Measurements from ENCODE around the gene BIRC6. TPM values are rescaled to one million over a fixed set of nuclear protein-coding genes. Genes with fewer than 3 reads are reported as not detected.

BIRC6 gene
- polyA plus RNA-seq, 2 of the 4 experiments (the other 2 are of a cell fraction): 21.0 to 111 TPM

DNA sequence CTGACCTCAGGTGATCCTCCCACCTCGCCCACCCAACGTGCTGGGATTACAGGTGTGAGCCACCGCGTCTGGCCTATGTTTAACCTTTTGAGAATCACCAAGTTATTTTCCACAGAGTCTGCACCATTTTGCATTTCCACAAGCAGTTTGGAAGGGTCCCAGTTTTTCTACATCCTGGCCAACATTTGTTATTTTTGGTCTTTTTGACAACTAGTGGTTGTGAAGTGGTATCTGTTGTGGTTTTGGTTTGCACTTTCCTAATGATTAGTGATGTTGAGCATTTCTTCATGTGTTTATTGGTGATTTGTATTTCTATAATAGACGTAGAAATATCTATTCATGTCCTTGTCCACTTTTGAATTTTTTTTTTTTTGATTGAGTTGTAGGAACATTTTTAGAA, 67.9 kb downstream of the BIRC6 start:
- WGBS (ENCODE audit: missing lambda C conversion rate): 96% methylated on average over 5 of the region's 5 CpGs
- POLR2A ChIA-PET: no interaction called here
- CTCF ChIA-PET: interaction anchor here (1.3 kb wide), 1 partner anchor 9 kb away, joined by 3 read pairs; no protein-coding TSS in a partner anchor
- Histone ChIP-seq H3K27ac (no peak overlapping the region), H3K9me3 (no peaks in the 10 kb centered on the region), H3K4me2 (no peak overlapping the region), H3K4me3 (no peak overlapping the region), H3K4me1 (peaks cover 49% of the 10 kb centered on the region)
- DNase-seq (ENCODE audit: low read depth in 1 of 2, low spot score in 1 of 2): no peak
- TF ChIP-seq MYC (IDR thresholded peaks at IDR 0.05; ENCODE audit: borderline replicate concordance, low read length) (no peak), EHF (CRISPR knock-in tag; IDR thresholded peaks at IDR 0.05) (no peak), POLR2A (IDR thresholded peaks at IDR 0.05; ENCODE audit: low read length) (no peak), EHMT2 (IDR thresholded peaks at IDR 0.05; ENCODE audit: low read depth) (no peak), ZNF302 (CRISPR knock-in tag; IDR thresholded peaks at IDR 0.05) (no peak)
- TF ChIP-seq, protein P1, sequence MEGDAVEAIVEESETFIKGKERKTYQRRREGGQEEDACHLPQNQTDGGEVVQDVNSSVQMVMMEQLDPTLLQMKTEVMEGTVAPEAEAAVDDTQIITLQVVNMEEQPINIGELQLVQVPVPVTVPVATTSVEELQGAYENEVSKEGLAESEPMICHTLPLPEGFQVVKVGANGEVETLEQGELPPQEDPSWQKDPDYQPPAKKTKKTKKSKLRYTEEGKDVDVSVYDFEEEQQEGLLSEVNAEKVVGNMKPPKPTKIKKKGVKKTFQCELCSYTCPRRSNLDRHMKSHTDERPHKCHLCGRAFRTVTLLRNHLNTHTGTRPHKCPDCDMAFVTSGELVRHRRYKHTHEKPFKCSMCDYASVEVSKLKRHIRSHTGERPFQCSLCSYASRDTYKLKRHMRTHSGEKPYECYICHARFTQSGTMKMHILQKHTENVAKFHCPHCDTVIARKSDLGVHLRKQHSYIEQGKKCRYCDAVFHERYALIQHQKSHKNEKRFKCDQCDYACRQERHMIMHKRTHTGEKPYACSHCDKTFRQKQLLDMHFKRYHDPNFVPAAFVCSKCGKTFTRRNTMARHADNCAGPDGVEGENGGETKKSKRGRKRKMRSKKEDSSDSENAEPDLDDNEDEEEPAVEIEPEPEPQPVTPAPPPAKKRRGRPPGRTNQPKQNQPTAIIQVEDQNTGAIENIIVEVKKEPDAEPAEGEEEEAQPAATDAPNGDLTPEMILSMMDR (IDR thresholded peaks at IDR 0.05): no peak
- TF ChIP-seq, protein P2, sequence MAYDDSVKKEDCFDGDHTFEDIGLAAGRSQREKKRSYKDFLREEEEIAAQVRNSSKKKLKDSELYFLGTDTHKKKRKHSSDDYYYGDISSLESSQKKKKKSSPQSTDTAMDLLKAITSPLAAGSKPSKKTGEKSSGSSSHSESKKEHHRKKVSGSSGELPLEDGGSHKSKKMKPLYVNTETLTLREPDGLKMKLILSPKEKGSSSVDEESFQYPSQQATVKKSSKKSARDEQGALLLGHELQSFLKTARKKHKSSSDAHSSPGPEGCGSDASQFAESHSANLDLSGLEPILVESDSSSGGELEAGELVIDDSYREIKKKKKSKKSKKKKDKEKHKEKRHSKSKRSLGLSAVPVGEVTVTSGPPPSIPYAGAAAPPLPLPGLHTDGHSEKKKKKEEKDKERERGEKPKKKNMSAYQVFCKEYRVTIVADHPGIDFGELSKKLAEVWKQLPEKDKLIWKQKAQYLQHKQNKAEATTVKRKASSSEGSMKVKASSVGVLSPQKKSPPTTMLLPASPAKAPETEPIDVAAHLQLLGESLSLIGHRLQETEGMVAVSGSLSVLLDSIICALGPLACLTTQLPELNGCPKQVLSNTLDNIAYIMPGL (CRISPR knock-in tag; IDR thresholded peaks at IDR 0.05; ENCODE audit: borderline replicate concordance): no peak
- no peak for ATAC-seq
- FAIRE-seq: no peak

DNA sequence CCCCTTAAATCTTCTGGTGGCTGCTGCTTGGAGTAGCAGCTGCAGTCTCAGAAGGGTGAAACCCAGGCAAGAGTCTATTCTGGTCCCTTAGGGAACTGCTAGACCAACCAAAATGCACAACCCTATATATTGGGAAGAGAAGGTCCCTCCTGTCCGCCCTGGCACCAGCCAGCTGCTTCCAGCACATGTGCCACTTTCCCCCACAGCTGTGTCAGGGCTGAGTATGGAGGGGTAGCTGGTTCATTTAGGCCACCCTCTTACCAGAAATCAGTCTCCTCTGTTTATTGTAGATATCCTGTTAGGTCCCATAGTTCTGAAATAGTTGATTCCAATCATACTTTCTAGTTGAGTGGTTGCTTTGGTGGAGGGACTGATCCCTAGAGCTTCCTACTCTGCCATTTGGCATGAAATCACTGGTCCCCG, 68.9 kb downstream of the BIRC6 start:
- TF ChIP-seq RAD21 (conservative IDR thresholded peaks at IDR 0.05 in 1 of 2, IDR thresholded peaks at IDR 0.05 in 1 of 2) (no peak), ZSCAN20 (CRISPR knock-in tag; IDR thresholded peaks at IDR 0.05) (no peak), RARB (CRISPR knock-in tag; IDR thresholded peaks at IDR 0.05) (no peak), RNF2 (IDR thresholded peaks at IDR 0.05; ENCODE audit: borderline replicate concordance, low read depth) (no peak), FOSL2 (IDR thresholded peaks at IDR 0.05) (no peak), FOSL2 (CRISPR knock-in tag; IDR thresholded peaks at IDR 0.05) (no peak), EHF (CRISPR knock-in tag; IDR thresholded peaks at IDR 0.05) (no peak), CBX2 (IDR thresholded peaks at IDR 0.05; ENCODE audit: borderline replicate concordance, low read depth) (no peak), JUNB (IDR thresholded peaks at IDR 0.05) (no peak), POLR2A (IDR thresholded peaks at IDR 0.05; ENCODE audit: low read length) (no peak), HOXB13 (CRISPR knock-in tag; IDR thresholded peaks at IDR 0.05; ENCODE audit: low read depth) (no peak), MYC (IDR thresholded peaks at IDR 0.05; ENCODE audit: borderline replicate concordance, low read length) (no peak), CEBPB (IDR thresholded peaks at IDR 0.05) (no peak), JUN (IDR thresholded peaks at IDR 0.05) (no peak)
- TF ChIP-seq, protein P3, sequence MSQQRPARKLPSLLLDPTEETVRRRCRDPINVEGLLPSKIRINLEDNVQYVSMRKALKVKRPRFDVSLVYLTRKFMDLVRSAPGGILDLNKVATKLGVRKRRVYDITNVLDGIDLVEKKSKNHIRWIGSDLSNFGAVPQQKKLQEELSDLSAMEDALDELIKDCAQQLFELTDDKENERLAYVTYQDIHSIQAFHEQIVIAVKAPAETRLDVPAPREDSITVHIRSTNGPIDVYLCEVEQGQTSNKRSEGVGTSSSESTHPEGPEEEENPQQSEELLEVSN (IDR thresholded peaks at IDR 0.05; ENCODE audit: borderline replicate concordance, low read depth): no peak
- TF ChIP-seq, protein P2 (CRISPR knock-in tag; IDR thresholded peaks at IDR 0.05; ENCODE audit: borderline replicate concordance): no peak
- TF ChIP-seq, protein P4, sequence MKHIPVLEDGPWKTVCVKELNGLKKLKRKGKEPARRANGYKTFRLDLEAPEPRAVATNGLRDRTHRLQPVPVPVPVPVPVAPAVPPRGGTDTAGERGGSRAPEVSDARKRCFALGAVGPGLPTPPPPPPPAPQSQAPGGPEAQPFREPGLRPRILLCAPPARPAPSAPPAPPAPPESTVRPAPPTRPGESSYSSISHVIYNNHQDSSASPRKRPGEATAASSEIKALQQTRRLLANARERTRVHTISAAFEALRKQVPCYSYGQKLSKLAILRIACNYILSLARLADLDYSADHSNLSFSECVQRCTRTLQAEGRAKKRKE (CRISPR knock-in tag; IDR thresholded peaks at IDR 0.05; ENCODE audit: low read depth): no peak
- TF ChIP-seq, protein P5, sequence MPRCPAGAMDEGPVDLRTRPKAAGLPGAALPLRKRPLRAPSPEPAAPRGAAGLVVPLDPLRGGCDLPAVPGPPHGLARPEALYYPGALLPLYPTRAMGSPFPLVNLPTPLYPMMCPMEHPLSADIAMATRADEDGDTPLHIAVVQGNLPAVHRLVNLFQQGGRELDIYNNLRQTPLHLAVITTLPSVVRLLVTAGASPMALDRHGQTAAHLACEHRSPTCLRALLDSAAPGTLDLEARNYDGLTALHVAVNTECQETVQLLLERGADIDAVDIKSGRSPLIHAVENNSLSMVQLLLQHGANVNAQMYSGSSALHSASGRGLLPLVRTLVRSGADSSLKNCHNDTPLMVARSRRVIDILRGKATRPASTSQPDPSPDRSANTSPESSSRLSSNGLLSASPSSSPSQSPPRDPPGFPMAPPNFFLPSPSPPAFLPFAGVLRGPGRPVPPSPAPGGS (IDR thresholded peaks at IDR 0.05): no peak
- CTCF ChIA-PET: no interaction called here
- H3K4me2 ChIP-seq: no peak overlapping the region

More for the DNA sequence above, 68.9 kb downstream of the BIRC6 start:
- POLR2A ChIA-PET: interaction anchor here (0.6 kb wide), 1 partner anchor 71 kb away, joined by 4 read pairs; no protein-coding TSS in a partner anchor
- ATAC-seq (peak in 1 of 2 experiments; percentile 55; a peak in 3 of 6 replicates), FAIRE-seq (no peak), DNase-seq (ENCODE audit: low read depth in 1 of 2, low spot score in 1 of 2) (no peak)
- no peak overlapping the region for H3K4me3 ChIP-seq
- WGBS (ENCODE audit: missing lambda C conversion rate): 70% methylated on average over 2 of the region's 2 CpGs
- H3K4me1 ChIP-seq: peaks cover 41% of the 10 kb centered on the region
- no peak overlapping the region for H3K27ac ChIP-seq
- no peaks in the 10 kb centered on the region for H3K9me3 ChIP-seq
